SK-N-SH treated with all-trans-retinoic acid at 6 μM for 48 hours (cell line): ENCODE data around the gene ITGA3.
"Not testable (repeated sequence)": the region's sequence is repeated elsewhere in the genome, so short reads cannot be mapped to it uniquely, and the experiment has no call there.

Experiments
- ATAC-seq: fragments of 200-7000 bp; cut with Tn5 transposase; 3 replicates; pipeline ENCODE4 v1.9.1; 2020; ENCODE audit warnings: mild to moderate bottlenecking, moderate library complexity
- ARNTL ChIP-seq: fragments of 450-650 bp; formaldehyde crosslinking; IDR thresholded peaks from 2 replicates; pipeline ENCODE4 v1.5.0; 2020; ENCODE audit warnings: low read depth, mild to moderate bottlenecking, moderate library complexity, borderline replicate concordance
- BACH2 ChIP-seq: fragments of 250-450 bp; sonication (Bioruptor Pico); IDR thresholded peaks from 2 replicates; pipeline ENCODE4 v1.9.0; 2021; ENCODE audit warnings: mild to moderate bottlenecking, borderline replicate concordance
- CREB5 ChIP-seq: fragments of 250-450 bp; sonication (Bioruptor Pico); IDR thresholded peaks from 2 replicates; pipeline ENCODE4 v1.5.1; 2020; ENCODE audit warnings: low read depth, mild to moderate bottlenecking, moderate library complexity
- CSDC2 ChIP-seq: fragments of 250-450 bp; sonication (Bioruptor Pico); IDR thresholded peaks from 2 replicates; pipeline ENCODE4 v1.5.0; 2020; ENCODE audit warnings: mild to moderate bottlenecking, moderate library complexity
- CSRNP3 ChIP-seq: fragments of 250-450 bp; sonication (Bioruptor Pico); IDR thresholded peaks from 2 replicates; pipeline ENCODE4 v1.5.1; 2021; ENCODE audit warnings: mild to moderate bottlenecking, moderate library complexity
- ESRRG ChIP-seq: fragments of 250-450 bp; sonication (Bioruptor Pico); IDR thresholded peaks from 2 replicates; pipeline ENCODE4 v1.6.1; 2021; ENCODE audit warnings: mild to moderate bottlenecking
- OSR1 ChIP-seq: fragments of 250-450 bp; sonication (Bioruptor Pico); IDR thresholded peaks from 2 replicates; pipeline ENCODE4 v1.8.0; 2022; ENCODE audit warnings: moderate library complexity, mild to moderate bottlenecking, inconsistent platforms
- POU6F1 ChIP-seq: fragments of 250-450 bp; sonication (Bioruptor Pico); IDR thresholded peaks from 2 replicates; pipeline ENCODE4 v1.8.0; 2021; ENCODE audit warnings: low read depth, mild to moderate bottlenecking, moderate library complexity, borderline replicate concordance
- PPARA ChIP-seq: fragments of 250-450 bp; sonication (Bioruptor Pico); IDR thresholded peaks from 2 replicates; pipeline ENCODE4 v1.5.0; 2020; ENCODE audit warnings: mild to moderate bottlenecking, borderline replicate concordance
- TCF4 ChIP-seq: fragments of 250-450 bp; sonication (Bioruptor Pico); IDR thresholded peaks from 2 replicates; pipeline ENCODE4 v1.8.0; 2021; ENCODE audit warnings: mild to moderate bottlenecking, moderate library complexity, borderline replicate concordance
- TOX ChIP-seq: fragments of 250-450 bp; sonication (Bioruptor Pico); IDR thresholded peaks from 2 replicates; pipeline ENCODE4 v1.8.0; 2021; ENCODE audit warnings: mild to moderate bottlenecking, moderate library complexity, borderline replicate concordance
- ZC3H10 ChIP-seq: fragments of 250-450 bp; sonication (Bioruptor Pico); IDR thresholded peaks from 2 replicates; pipeline ENCODE4 v1.5.1; 2021; ENCODE audit warnings: mild to moderate bottlenecking, moderate library complexity
- ZFP30 ChIP-seq: fragments of 450-650 bp; formaldehyde crosslinking; IDR thresholded peaks from 2 replicates; pipeline ENCODE4 v1.5.0; 2022; ENCODE audit warnings: mild to moderate bottlenecking, moderate library complexity
- ZNF565 ChIP-seq: fragments of 450-650 bp; formaldehyde crosslinking; conservative IDR thresholded peaks from 2 replicates; pipeline ENCODE4 v1.5.0; 2020; ENCODE audit warnings: low read depth, mild to moderate bottlenecking, moderate library complexity
- ZNF70 ChIP-seq: fragments of 450-650 bp; formaldehyde crosslinking; IDR thresholded peaks from 2 replicates; pipeline ENCODE4 v1.5.0; 2020; ENCODE audit warnings: mild to moderate bottlenecking, moderate library complexity
- ZNF8 ChIP-seq: fragments of 450-650 bp; formaldehyde crosslinking; IDR thresholded peaks from 2 replicates; pipeline ENCODE4 v1.5.0; 2020; ENCODE audit warnings: mild to moderate bottlenecking, moderate library complexity

The ITGA3 gene

GRCh38 chr17:50036455-50037261 lies 19.3 kb upstream of the ITGA3 start:
- TF ChIP-seq BACH2 (no peak), CSRNP3 (CRISPR knock-in tag) (no peak), ZFP30 (no peak), ESRRG (CRISPR knock-in tag) (no peak), PPARA (CRISPR knock-in tag) (no peak), TOX (CRISPR knock-in tag) (no peak), OSR1 (CRISPR knock-in tag) (no peak), ZC3H10 (CRISPR knock-in tag) (no peak)
- no peak for ATAC-seq

- TF ChIP-seq TCF4 (no peak), CSDC2 (CRISPR knock-in tag) (0 out of 2 replicates have a peak, but pooled peaks have one; percentile 56)
- peak; percentile 91 for ATAC-seq
These were observed 18.4 kb upstream of the ITGA3 start for GRCh38 chr17:50037321-50038107.

- no peak for ATAC-seq
These were observed 16.9 kb upstream of the ITGA3 start for GRCh38 chr17:50039058-50039457.

GRCh38 chr17:50040496-50040895 lies 15.4 kb upstream of the ITGA3 start:
- not testable (repeated sequence) for ATAC-seq
- peak; percentile 83 for TF ChIP-seq ZNF8 (CRISPR knock-in tag)

More at GRCh38 chr17:50039058-50039457, 16.9 kb upstream of the ITGA3 start:
- TF ChIP-seq ZNF565 (CRISPR knock-in tag) (no peak), ARNTL (no peak), CREB5 (CRISPR knock-in tag) (no peak), ESRRG (CRISPR knock-in tag) (no peak)

GRCh38 chr17:50042211-50042610 lies 13.7 kb upstream of the ITGA3 start:
- TF ChIP-seq ZNF70 = no peak
- TF ChIP-seq ARNTL = no peak
- no peak for TF ChIP-seq TOX (CRISPR knock-in tag)
- no peak for TF ChIP-seq CREB5 (CRISPR knock-in tag)
- no peak for TF ChIP-seq OSR1 (CRISPR knock-in tag)

GRCh38 chr17:50043290-50044148 lies 12.4 kb upstream of the ITGA3 start:
- TF ChIP-seq POU6F1 (CRISPR knock-in tag) = no peak
- no peak for TF ChIP-seq TCF4
- TF ChIP-seq CSDC2 (CRISPR knock-in tag) = no peak
- no peak for TF ChIP-seq BACH2
- no peak for TF ChIP-seq CSRNP3 (CRISPR knock-in tag)
- ATAC-seq = peak; percentile 18

More at GRCh38 chr17:50042211-50042610, 13.7 kb upstream of the ITGA3 start:
- ATAC-seq = no peak
